AG09319 (cell line): ENCODE data around the gene SYCP2L.
"Not testable (repeated sequence)": the region's sequence is repeated elsewhere in the genome, so short reads cannot be mapped to it uniquely, and the experiment has no call there.

Source experiments
- DNase-seq: peaks from one replicate; pipeline ENCODE4 v3.0.0-alpha.2; 2010; ENCODE audit warnings: low read depth; ENCODE audit errors: extremely low read depth
- TF ChIP-seq, protein P1 (sequence below): IDR thresholded peaks from 2 replicates; pipeline ENCODE4 v1.5.1; 2011; ENCODE audit warnings: low read depth, mild to moderate bottlenecking, inconsistent platforms, low read length, moderate library complexity

SYCP2L gene

DNA sequence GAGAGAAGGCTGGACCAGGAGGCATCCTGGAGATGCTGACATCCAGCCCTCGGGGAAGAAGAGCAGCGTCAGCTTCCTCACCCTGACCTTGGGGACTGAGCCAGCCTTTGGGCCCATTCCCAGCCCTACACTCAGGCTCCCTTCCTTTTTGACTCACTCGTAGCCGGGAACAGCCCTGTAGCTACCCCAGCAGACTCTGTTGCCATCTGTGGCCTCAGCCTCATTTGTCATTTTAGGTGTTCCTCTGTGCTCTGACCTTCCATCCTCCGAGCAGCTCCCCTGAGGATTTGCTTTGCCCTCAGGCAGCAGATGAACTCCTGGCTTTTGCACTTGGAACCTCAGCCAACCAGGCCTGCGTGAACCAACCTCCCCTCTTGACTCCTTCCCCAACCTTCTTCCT, 89.7 kb downstream of the SYCP2L start:
- DNase-seq, result no peak
- TF ChIP-seq, protein P1, sequence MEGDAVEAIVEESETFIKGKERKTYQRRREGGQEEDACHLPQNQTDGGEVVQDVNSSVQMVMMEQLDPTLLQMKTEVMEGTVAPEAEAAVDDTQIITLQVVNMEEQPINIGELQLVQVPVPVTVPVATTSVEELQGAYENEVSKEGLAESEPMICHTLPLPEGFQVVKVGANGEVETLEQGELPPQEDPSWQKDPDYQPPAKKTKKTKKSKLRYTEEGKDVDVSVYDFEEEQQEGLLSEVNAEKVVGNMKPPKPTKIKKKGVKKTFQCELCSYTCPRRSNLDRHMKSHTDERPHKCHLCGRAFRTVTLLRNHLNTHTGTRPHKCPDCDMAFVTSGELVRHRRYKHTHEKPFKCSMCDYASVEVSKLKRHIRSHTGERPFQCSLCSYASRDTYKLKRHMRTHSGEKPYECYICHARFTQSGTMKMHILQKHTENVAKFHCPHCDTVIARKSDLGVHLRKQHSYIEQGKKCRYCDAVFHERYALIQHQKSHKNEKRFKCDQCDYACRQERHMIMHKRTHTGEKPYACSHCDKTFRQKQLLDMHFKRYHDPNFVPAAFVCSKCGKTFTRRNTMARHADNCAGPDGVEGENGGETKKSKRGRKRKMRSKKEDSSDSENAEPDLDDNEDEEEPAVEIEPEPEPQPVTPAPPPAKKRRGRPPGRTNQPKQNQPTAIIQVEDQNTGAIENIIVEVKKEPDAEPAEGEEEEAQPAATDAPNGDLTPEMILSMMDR, result no peak

DNA sequence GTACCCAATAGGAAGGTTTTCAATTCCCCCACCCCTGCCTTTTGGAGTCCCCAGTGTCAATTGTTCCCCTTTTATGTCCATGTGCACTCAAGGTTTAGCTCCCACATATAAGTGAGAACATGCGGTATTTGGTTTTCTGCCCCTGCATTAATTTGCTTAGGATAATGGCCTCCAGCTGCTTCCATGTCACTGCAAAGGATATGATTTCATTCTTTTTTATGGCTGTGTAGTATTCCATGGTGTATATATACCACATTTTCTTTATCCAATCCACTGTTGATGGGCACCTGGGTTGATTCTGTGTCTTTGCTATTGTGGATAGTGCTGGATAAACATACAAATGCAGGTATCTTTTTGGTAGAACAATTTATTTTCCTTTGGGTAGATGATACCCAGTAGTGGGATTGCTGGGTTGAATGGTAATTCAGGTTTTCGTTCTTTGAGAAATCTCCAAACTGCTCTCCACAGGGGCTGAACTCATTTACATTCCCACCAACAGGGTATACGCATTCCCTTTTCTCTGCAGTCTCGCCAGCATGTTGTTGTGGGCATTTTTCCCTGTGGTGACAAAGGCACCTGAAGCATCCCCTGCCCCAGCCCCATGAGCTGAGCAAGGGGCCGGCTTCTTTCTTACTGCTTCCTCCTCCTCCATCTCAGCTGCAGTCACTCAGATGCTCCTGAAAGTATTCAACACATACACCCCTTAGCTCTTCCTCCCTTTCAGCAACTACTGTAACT, 90.5 kb downstream of the SYCP2L start:
- TF ChIP-seq, protein P1, result no peak

DNA sequence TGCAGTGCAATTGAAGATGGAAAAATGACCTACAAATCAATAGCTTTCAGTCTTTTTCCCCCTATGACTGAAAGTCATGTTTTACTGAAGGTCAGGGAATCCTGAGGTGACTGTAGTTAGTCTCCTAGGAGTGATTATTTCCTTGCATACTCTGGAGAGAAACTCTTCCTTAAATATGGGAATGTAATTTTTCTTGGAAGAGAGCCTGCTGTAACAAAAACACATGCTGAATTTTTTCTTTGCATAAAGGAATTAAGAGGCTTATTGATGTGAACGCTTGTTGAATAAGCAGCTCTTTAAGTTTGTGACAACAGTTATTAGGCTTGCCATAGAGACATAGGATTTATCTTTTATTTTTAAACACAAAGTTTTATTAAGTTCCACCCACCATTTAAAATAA, 92.8 kb downstream of the SYCP2L start:
- TF ChIP-seq, protein P1, result no peak

More for the DNA sequence above, 90.5 kb downstream of the SYCP2L start:
- no peak for DNase-seq

DNA sequence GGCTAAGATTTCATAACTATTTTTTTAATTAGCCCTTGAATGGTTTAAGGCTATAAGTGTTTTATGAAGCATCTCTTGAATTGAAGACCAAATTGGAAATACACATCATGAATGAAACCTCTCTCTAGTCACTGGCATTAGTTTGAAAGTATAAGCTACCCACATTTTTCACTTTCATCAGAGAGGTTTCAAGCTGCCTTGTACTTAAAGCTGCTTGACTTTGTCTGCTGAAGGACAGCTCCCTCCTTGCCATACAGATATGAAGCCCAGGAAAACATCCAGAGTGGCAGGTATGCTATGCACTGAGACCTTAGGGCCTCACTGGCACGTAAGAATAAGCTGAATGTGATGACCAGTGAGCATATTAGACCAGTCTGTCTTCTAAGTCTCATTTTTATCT, 94.6 kb downstream of the SYCP2L start:
- TF ChIP-seq, protein P1, result no peak
- no peak for DNase-seq

More for the DNA sequence above, 92.8 kb downstream of the SYCP2L start:
- DNase-seq, result no peak

DNA sequence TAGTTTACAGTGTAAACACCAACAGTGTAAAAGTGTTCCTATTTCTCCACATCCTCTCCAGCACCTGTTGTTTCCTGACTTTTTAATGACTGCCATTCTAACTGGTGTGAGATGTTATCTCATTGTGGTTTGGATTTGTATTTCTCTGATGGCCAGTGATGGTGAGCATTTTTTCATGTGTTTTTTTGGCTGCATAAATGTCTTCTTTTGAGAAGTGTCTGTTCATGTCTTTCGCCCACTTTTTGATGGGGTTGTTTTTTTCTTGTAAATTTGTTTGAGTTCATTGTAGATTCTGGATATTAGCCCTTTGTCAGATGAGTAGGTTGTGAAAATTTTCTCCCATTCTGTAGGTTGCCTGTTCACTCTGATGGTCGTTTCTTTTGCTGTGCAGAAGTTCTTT, 98.1 kb downstream of the SYCP2L start:
- DNase-seq, result not testable (repeated sequence)

DNA sequence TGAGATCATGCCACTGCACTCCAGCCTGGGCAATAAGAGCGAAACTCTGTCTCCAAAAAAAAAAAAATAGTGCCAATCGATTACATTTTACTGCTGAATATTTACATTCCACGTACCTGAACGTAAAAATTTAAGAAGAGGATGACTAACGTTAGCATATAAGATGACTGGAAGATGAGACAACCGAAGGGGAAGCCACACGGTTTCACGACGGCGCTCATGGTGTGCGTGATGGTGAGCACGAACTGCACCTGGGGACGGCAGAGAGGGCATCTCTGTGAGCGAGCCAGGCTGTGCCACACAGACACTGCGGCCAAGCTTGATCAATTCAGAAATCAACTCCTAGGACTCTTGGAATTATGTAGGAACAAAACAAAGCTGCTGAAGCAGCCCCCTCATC, 102.7 kb downstream of the SYCP2L start:
- TF ChIP-seq, protein P1, result no peak
- no peak for DNase-seq

DNA sequence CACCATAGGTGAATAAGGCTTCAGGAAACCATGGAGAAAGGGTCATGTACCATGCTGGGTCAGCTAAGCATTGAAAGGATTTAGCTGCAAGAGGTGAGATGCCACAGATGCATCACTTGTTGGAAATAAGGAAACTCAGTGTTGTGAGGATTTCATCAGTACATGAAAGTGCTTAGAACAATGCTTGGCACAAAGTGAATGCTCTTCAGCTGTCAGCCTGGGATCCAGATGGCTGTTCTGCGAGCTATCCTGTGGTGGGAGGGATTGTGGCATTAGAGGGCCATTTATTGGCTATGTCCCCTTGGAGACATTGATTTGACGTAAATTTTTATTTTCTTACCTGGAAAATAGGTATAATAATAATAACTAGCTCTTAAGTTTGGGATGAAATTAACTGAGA, 104.3 kb downstream of the SYCP2L start:
- no peak for DNase-seq
- TF ChIP-seq, protein P1, result no peak

DNA sequence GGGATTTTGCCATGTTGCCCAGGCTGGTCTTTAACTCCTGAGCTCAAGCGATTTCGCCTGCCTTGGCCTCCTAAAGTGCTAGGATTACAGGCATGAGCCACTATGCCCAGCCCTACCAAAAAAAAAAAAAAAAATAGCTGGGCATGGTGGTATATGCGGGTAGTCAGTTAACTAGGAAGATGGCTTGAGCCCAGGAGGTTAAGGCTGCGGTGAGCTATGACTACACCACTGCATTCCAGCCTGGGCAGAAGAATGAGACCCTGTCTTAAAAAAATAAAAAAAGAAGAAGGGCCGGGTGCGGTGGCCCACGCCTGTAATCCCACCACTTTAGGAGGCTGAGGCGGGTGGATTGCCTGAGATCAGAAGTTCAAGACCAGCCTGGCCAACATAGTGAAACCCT, 107.0 kb downstream of the SYCP2L start:
- TF ChIP-seq, protein P1, result no peak
- no peak for DNase-seq
